Pancreas (tissue), 10 donors: ENCODE results near the gene ARHGAP26. TPM values are rescaled to one million over a fixed set of nuclear protein-coding genes. Genes with fewer than 3 reads are reported as not detected.

Experiments
- ATAC-seq, 4 donors: fragments of 200-7000 bp; cut with Tn5 transposase; one replicate each; pipeline versions ENCODE4 v1.8.0 to v1.9.1; 2020; ENCODE audit warnings: mild to moderate bottlenecking in 4 of 4, moderate library complexity in 4 of 4
- DNase-seq, 6 donors: peaks; one replicate each; pipeline ENCODE4 v3.0.0-alpha.2; 2020
- FAIRE-seq: peaks from 2 replicates; lab custom pipeline; 2012; peaks lifted over from hg19 to GRCh38; lab: Jason Lieb, UNC
- H3K27ac ChIP-seq, 4 donors: fragments of 200-600 bp; sonication (generic); 1 replicate in 3 of 4; 2 replicates in 1 of 4; pipeline versions ENCODE4 v1.5.0 to v1.8.0; 2020
- H3K27me3 ChIP-seq, 4 donors: fragments of 200-600 bp; one replicate each; pipeline ENCODE4 v1.8.0; 2021
- H3K36me3 ChIP-seq, 3 donors: fragments of 200-600 bp; sonication (generic) in 1 of 3; one replicate each; pipeline versions ENCODE4 v1.5.0 to v1.8.0; 2020 to 2021
- H3K4me1 ChIP-seq, 3 donors: fragments of 200-600 bp; one replicate each; pipeline ENCODE4 v1.8.0; 2021
- H3K4me3 ChIP-seq, 4 donors: fragments of 200-600 bp; sonication (generic) in 2 of 4; one replicate each; pipeline versions ENCODE4 v1.5.0 to v1.8.0; 2020 to 2021
- H3K9me3 ChIP-seq, 4 donors: fragments of 200-600 bp; one replicate each; pipeline ENCODE4 v1.8.0; 2021
- WGBS, 2 donors: extraction: QIAGEN DNeasy Blood & Tissue Kit; methylation state at CpG; one replicate each; pipeline ENCODE4 v1.1.7; 2013; 5-methylcytosine and 5-hydroxymethylcytosine counted together
- intact Hi-C, 3 donors: fragments of 100-400 bp; cut with DNase I; formaldehyde crosslinking; loops; one replicate each; pipeline versions ENCODE4 v1.11.1 to v1.14.2; 2022
- polyA plus RNA-seq, 2 donors: library from polyadenylated mRNA; stranded (reverse); fragments of 200-250 nt; gene quantifications; one replicate each; pipeline ENCODE4 v1.2.3, GENCODE V29; 2013
- total RNA-seq, 6 donors: library from RNA; stranded (reverse); fragmentation: NEBNext Ultra II Directional in 4 of 6; extraction: Animal tissue kit (Norgen Biotek cat#: 25700) in 4 of 6; gene quantifications; one replicate each; pipeline versions ENCODE4 v1.2.1 to v1.2.4, GENCODE V29; 2021 to 2023
- TF ChIP-seq, protein P1 (sequence below), 4 donors: fragments of 200-600 bp; sonication (generic) in 3 of 4; IDR thresholded peaks; one replicate each; pipeline versions ENCODE4 v1.5.0 to v1.8.0; 2021; ENCODE audit warnings: antibody characterized with exemption in 4 of 4
- donor health status: healthy with polysubstance abuse.
- donor health status: DM: no; HTN: no; CAD: no; lungs with moderate emphysema.
- donor health status: DM: no; HTN: no; CAD: no.
- donor health status: control.
- donor health status: control.
- donor health status: Bipolar disorder and iron deficiency.
- donor health status: DM: yes; HTN: yes; CAD: no.
- donor health status: DM: no; HTN: no; CAD: no.
- donor health status: DM: no; HTN: no; CAD: no.
- donor health status: DM: yes; HTN: yes; CAD: no.

ARHGAP26 gene
- total and polyA plus RNA-seq, 8 donors = 3.0 to 28.1 (median 10.3) TPM

DNA sequence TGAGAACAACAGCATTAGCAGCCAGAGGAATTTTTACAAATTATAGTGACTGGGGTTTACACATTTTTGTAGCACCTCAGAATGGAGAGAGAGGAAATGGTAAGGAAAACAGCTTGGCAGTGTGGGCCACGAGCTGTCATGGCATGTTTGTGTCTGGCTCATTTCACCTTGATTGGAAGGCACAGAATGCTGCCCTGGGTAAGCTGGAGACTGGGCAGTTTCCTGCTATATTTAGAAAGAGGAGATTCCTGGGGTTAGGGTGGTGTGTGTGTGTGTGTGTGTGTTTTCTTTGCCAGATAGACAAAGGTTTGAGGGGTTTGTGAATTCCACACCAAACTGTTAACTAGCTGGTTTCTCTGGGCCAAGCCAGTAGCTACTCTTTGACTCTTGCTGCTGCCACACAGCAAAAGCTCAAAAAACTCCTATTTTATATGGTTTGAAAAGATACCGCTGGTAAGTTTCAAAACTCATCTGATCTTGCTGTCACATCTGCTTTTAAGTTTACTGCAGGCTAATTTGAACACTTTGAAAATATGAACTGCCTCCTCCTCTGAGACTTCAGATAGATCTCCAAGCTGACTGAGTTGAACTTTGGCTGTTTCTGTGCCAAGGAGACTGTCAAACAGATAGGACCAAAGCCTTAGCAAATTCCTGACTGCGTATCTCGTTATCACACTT is 9.1 kb downstream of the ARHGAP26 start:
- intact Hi-C loops = no loop called here
- FAIRE-seq = no peak
- H3K27ac ChIP-seq = peak overlapping the region in 2 of 4 donors; percentile 16 to 22

DNA sequence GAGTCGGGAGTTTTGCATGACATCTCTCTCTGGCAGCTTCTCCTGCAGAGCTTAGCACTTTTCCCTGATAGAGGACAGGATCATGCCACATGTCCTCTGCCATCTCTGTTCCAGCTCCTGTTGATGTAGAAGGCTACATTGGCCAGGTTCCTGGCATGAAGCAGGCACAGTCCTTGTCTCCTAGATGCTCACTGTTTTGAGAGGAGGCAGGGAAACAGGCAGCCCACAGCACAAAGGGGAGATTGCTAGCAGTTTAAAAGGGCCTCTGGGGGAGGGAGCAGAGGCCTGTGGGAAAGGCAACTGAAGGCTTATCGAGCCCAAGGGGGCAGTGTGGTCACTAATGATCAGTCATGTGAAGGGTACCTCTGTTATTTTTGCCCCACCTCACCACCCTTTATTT is 10.7 kb downstream of the ARHGAP26 start:
- Histone ChIP-seq H3K27me3 (no peaks in the 10 kb centered on the region), H3K4me3 (no peak overlapping the region), H3K27ac (no peak overlapping the region), H3K9me3 (no peaks in the 10 kb centered on the region), H3K4me1 (peaks cover 0 to 18% (median 13%) of the 10 kb centered on the region in 3 donors), H3K36me3 (no peaks in the 10 kb centered on the region)
- TF ChIP-seq, protein P1, sequence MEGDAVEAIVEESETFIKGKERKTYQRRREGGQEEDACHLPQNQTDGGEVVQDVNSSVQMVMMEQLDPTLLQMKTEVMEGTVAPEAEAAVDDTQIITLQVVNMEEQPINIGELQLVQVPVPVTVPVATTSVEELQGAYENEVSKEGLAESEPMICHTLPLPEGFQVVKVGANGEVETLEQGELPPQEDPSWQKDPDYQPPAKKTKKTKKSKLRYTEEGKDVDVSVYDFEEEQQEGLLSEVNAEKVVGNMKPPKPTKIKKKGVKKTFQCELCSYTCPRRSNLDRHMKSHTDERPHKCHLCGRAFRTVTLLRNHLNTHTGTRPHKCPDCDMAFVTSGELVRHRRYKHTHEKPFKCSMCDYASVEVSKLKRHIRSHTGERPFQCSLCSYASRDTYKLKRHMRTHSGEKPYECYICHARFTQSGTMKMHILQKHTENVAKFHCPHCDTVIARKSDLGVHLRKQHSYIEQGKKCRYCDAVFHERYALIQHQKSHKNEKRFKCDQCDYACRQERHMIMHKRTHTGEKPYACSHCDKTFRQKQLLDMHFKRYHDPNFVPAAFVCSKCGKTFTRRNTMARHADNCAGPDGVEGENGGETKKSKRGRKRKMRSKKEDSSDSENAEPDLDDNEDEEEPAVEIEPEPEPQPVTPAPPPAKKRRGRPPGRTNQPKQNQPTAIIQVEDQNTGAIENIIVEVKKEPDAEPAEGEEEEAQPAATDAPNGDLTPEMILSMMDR (IDR thresholded peaks at IDR 0.05) = no peak
- intact Hi-C loops = no loop called here
- FAIRE-seq (no peak), ATAC-seq (no peak), DNase-seq (no peak)
- WGBS, 2 donors = 63 to 71% methylated on average over 2 of the region's 2 CpGs

More for the DNA sequence above, 9.1 kb downstream of the ARHGAP26 start:
- WGBS, 2 donors = 24 to 25% methylated on average over 4 of the region's 4 CpGs
- TF ChIP-seq, protein P1 (IDR thresholded peaks at IDR 0.05) = no peak
- no peaks in the 10 kb centered on the region for H3K36me3 ChIP-seq
- H3K27me3 ChIP-seq = no peaks in the 10 kb centered on the region
- peaks cover 0 to 18% (median 13%) of the 10 kb centered on the region in 3 donors for H3K4me1 ChIP-seq
- H3K4me3 ChIP-seq = no peak overlapping the region
- no peaks in the 10 kb centered on the region for H3K9me3 ChIP-seq
- ATAC-seq (peak in 3 of 4 donors; percentile 44 to 79 (median 78)), DNase-seq (no peak)

DNA sequence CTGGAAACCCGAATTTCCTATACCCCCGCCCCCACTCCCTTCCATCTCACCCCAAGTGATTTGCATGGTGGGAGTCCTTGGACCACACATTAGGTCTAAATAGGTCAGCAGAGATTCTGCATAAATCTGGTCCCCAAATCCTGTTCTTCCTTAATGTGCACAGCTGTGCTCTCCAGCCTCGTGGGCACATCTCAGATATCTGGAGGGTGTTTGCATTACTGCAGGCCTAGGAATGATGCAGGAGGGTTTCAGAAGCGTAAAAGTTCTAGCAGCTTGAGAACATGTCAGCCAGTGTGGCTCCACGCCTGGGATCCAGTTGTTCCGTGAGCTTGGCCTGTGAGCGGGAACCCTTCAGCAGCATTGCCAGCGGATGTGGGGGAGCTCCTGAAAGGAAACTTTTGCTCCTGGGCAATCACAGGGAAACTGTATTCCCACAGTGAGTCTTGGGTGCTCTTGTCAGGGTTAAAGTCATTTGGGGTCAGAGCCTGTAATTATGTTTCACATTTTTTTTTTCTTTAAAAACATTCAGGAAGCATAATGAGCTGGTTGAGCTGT is 12.9 kb downstream of the ARHGAP26 start:
- Histone ChIP-seq H3K9me3 (no peaks in the 10 kb centered on the region), H3K36me3 (no peaks in the 10 kb centered on the region), H3K27me3 (no peaks in the 10 kb centered on the region), H3K4me1 (peaks cover 0 to 18% (median 13%) of the 10 kb centered on the region in 3 donors), H3K4me3 (no peak overlapping the region), H3K27ac (no peak overlapping the region)
- FAIRE-seq = no peak
- WGBS, 2 donors = 84 to 87% methylated on average over 8 of the region's 8 CpGs
- intact Hi-C loops = no loop called here
- TF ChIP-seq, protein P1 (IDR thresholded peaks at IDR 0.05) = no peak
- no peak for DNase-seq
- no peak for ATAC-seq

DNA sequence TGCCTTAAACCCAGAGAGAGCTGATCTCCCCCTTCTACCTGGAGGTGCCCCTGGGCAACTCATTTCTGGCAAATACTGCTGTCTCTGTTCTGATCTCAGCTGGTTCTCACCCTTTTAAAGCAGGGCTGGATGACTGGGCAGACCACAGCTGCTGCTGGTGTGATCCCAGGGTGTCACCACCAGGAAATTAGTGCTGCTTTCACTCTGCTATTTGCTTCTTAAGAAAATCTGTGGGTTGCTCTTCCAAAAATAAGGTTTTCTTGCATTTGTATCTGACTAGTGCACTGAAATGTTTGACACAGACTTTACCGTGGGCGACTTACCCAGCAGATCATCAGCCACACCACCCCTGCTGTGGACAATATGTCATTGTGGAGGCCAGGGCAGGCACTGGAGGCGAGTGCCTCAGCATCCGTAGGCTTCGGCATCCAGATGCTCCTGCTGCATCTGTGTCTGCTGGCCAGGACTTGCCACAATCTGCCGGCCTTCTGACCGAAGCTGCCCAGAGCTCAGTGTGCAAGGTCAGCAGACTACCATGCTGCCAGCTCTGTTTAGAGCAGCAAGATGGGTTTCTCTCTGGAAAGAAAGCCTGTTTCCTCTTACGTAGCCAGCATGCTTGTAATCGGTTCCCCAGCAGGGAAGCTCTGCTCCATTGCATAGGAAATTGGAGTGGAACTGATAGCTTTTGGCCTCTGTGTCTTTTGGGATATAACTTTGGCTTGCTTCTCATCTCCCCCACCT is 13.6 kb downstream of the ARHGAP26 start:
- intact Hi-C loops = no loop called here
- ATAC-seq = peak in 3 of 4 donors; percentile 51 to 71 (median 69)
- WGBS, 2 donors = 49 to 55% methylated on average over 9 of the region's 9 CpGs
- FAIRE-seq = no peak
- H3K4me3 ChIP-seq = no peak overlapping the region
- H3K4me1 ChIP-seq = peaks cover 0 to 18% (median 13%) of the 10 kb centered on the region in 3 donors
- TF ChIP-seq, protein P1 (IDR thresholded peaks at IDR 0.05) = no peak
- no peaks in the 10 kb centered on the region for H3K36me3 ChIP-seq
- H3K27ac ChIP-seq = no peak overlapping the region
- DNase-seq = no peak
- no peaks in the 10 kb centered on the region for H3K9me3 ChIP-seq
- no peaks in the 10 kb centered on the region for H3K27me3 ChIP-seq
